K562 (cell line): ENCODE results near the gene NFATC1. TPM values are rescaled to one million over a fixed set of nuclear protein-coding genes. Genes with fewer than 3 reads are reported as not detected.

Source experiments
- ATAC-seq: fragments of 200-7000 bp; cut with Tn5 transposase; 3 replicates; pipeline ENCODE4 v1.9.1; 2020; ENCODE audit warnings: moderate library complexity
- BruUV-seq: library from RNA; stranded (reverse); fragments of 400-500 nt; replicated peaks from 2 replicates; lab custom pipeline; 2021; lab: Mats Ljungman, UMichigan
- CTCF ChIA-PET: fragments of 300-600 bp; formaldehyde crosslinking; extraction: SDS; loops from one replicate; lab custom pipeline; 2021; ENCODE audit warnings: low intra/inter-chr PET ratio; lab: Yijun Ruan, JAX
- POLR2A ChIA-PET: fragments of 300-600, 350-650 bp; sonication (Branson Sonifier 250); formaldehyde crosslinking; extraction: SDS; loops from one replicate; lab custom pipeline; 2021; ENCODE audit warnings: antibody characterized with exemption, inconsistent platforms; lab: Yijun Ruan, JAX
- DNase-seq, 4 experiments: peaks; one replicate each; pipeline versions ENCODE4 v3.0.0 to v3.0.0-alpha.2; 2011 to 2018; ENCODE audit warnings: low spot score in 3 of 4, mixed read lengths in 3 of 4; ENCODE audit errors: extremely low read depth in 1 of 4
- FAIRE-seq: peaks from 2 replicates; lab custom pipeline; 2011; peaks lifted over from hg19 to GRCh38; lab: Jason Lieb, UNC
- H2AFZ ChIP-seq: 2 replicates; pipeline ENCODE4 v1.6.0; 2011; ENCODE audit warnings: low read depth, low read length, control low read depth, inconsistent platforms
- H3K27ac ChIP-seq: fragments of 200-600 bp; 3 replicates; pipeline ENCODE4 v1.8.0; 2011; ENCODE audit warnings: low read depth, mild to moderate bottlenecking, control low read depth, inconsistent platforms, low read length, moderate library complexity, mixed read lengths; ENCODE audit errors: extremely low read depth
- H3K27me3 ChIP-seq, 2 experiments: fragments of 300-600 bp in 1 of 2; 2 replicates in 1 of 2; 3 replicates in 1 of 2; pipeline versions ENCODE4 v1.6.0 to v1.8.0; 2011; ENCODE audit warnings: inconsistent platforms in 2 of 2, low read length in 2 of 2, mild to moderate bottlenecking in 1 of 2, mixed read lengths in 1 of 2, moderate library complexity in 1 of 2; ENCODE audit not compliant: control insufficient read depth in 2 of 2, insufficient read depth in 2 of 2
- H3K36me3 ChIP-seq: fragments of 300-600 bp; 3 replicates; pipeline ENCODE4 v1.8.0; 2011; ENCODE audit warnings: mild to moderate bottlenecking, low read length, inconsistent platforms; ENCODE audit not compliant: control insufficient read depth, insufficient read depth
- H3K4me1 ChIP-seq, 2 experiments: fragments of 200-600 bp in 1 of 2; replicated peaks in 1 of 2; 2 replicates in 1 of 2; 3 replicates in 1 of 2; pipeline versions ENCODE4 v1.5.1 to v1.8.0; 2011; ENCODE audit warnings: inconsistent platforms in 2 of 2, low read length in 2 of 2, mild to moderate bottlenecking in 1 of 2, mixed read lengths in 1 of 2, moderate library complexity in 1 of 2; ENCODE audit not compliant: control insufficient read depth in 2 of 2, insufficient read depth in 2 of 2
- H3K4me2 ChIP-seq: 2 replicates; pipeline ENCODE4 v1.6.1; 2011; ENCODE audit warnings: low read length, control low read depth, inconsistent platforms, mixed read lengths; ENCODE audit not compliant: insufficient read depth
- H3K4me3 ChIP-seq: fragments of 200-600 bp; sonication (generic), shearing (Covaris generic); 2 replicates; pipeline ENCODE4 v1.5.1; 2016; ENCODE audit warnings: control low read depth, inconsistent platforms
- H3K79me2 ChIP-seq: fragments of 200-600 bp; 3 replicates; pipeline ENCODE4 v1.8.0; 2011; ENCODE audit warnings: low read length, inconsistent platforms; ENCODE audit not compliant: control insufficient read depth, insufficient read depth
- H3K9ac ChIP-seq, 2 experiments: 2 replicates each; pipeline versions ENCODE4 v1.6.0 to v1.6.1; 2011; ENCODE audit warnings: low read depth in 2 of 2, low read length in 2 of 2, control low read depth in 1 of 2, inconsistent platforms in 1 of 2, mild to moderate bottlenecking in 1 of 2, mixed read lengths in 1 of 2; ENCODE audit not compliant: insufficient read depth in 1 of 2
- H3K9me1 ChIP-seq: one replicate; pipeline ENCODE4 v1.6.0; 2011; ENCODE audit warnings: inconsistent platforms, mild to moderate bottlenecking, low read length, moderate library complexity; ENCODE audit not compliant: control insufficient read depth, insufficient read depth
- H3K9me3 ChIP-seq: replicated peaks from 2 replicates; pipeline ENCODE4 v1.5.1; 2011; ENCODE audit warnings: low read depth, low read length, inconsistent platforms; ENCODE audit not compliant: control insufficient read depth, insufficient read depth
- H4K20me1 ChIP-seq: replicated peaks from 2 replicates; pipeline ENCODE4 v1.6.1; 2011; ENCODE audit warnings: low read length, inconsistent platforms, mixed read lengths; ENCODE audit not compliant: control insufficient read depth, insufficient read depth
- ARID1B ChIP-seq: fragments of 450-650 bp; IDR thresholded peaks from 2 replicates; pipeline ENCODE4 v1.6.1; 2016; ENCODE audit warnings: antibody characterized with exemption, mild to moderate bottlenecking, inconsistent platforms
- ASH1L ChIP-seq: fragments of 450-650 bp; IDR thresholded peaks from 2 replicates; pipeline ENCODE4 v1.6.1; 2018; ENCODE audit warnings: borderline replicate concordance, mild to moderate bottlenecking, low read depth; ENCODE audit not compliant: partially characterized antibody
- HDAC2 ChIP-seq: fragments of 450-650 bp; IDR thresholded peaks from 2 replicates; pipeline ENCODE4 v1.6.1; 2016; ENCODE audit warnings: mild to moderate bottlenecking
- KDM2B ChIP-seq: fragments of 250-450 bp; sonication (Bioruptor Pico); IDR thresholded peaks from 2 replicates; pipeline ENCODE4 v1.8.0; 2021; ENCODE audit warnings: mild to moderate bottlenecking, moderate library complexity
- LCOR ChIP-seq: sonication (generic); formaldehyde crosslinking; IDR thresholded peaks from 2 replicates; pipeline ENCODE4 v1.8.0; 2022; ENCODE audit warnings: mild to moderate bottlenecking, missing genetic modification reagents
- PHF20 ChIP-seq: fragments of 450-650 bp; IDR thresholded peaks from 2 replicates; pipeline ENCODE4 v1.6.1; 2018; ENCODE audit not compliant: partially characterized antibody
- SMARCC2 ChIP-seq: fragments of 450-650 bp; IDR thresholded peaks from 2 replicates; pipeline ENCODE4 v1.6.1; 2017; ENCODE audit warnings: antibody characterized with exemption, moderate library complexity, mild to moderate bottlenecking, low read depth
- SP1 ChIP-seq: sonication (generic); formaldehyde crosslinking; IDR thresholded peaks from 2 replicates; pipeline ENCODE4 v1.8.1; 2022; ENCODE audit warnings: mild to moderate bottlenecking, missing genetic modification reagents
- SPI1 ChIP-seq: IDR thresholded peaks from 2 replicates; pipeline ENCODE4 v1.6.1; 2011; ENCODE audit warnings: low read depth, low read length, control low read depth, borderline replicate concordance
- THAP7 ChIP-seq: fragments of 250-450 bp; sonication (Bioruptor Pico); IDR thresholded peaks from 2 replicates; pipeline ENCODE4 v1.5.0; 2021
- YBX1 ChIP-seq: fragments of 450-650 bp; IDR thresholded peaks from 2 replicates; pipeline ENCODE4 v1.7.1; 2016; ENCODE audit warnings: mild to moderate bottlenecking
- ZNF143 ChIP-seq: sonication (generic); formaldehyde crosslinking; IDR thresholded peaks from 2 replicates; pipeline ENCODE4 v1.9.0; 2022; ENCODE audit warnings: mild to moderate bottlenecking, missing genetic modification reagents
- ZNF146 ChIP-seq: IDR thresholded peaks from one replicate; pipeline ENCODE4 v1.6.1; 2018; ENCODE audit warnings: missing compliant biosample characterization; ENCODE audit not compliant: unreplicated experiment
- ZNF316 ChIP-seq: fragments of 450-650 bp; IDR thresholded peaks from 2 replicates; pipeline ENCODE4 v1.6.1; 2016
- ZNF75A ChIP-seq: fragments of 450-650 bp; formaldehyde crosslinking; IDR thresholded peaks from 2 replicates; pipeline ENCODE4 v1.4.0; 2020; ENCODE audit warnings: mild to moderate bottlenecking
- WGBS: fragments of 100-300 bp; shearing (Covaris generic); methylation state at CpG from one replicate; pipeline ENCODE4 v1.1.6; 2016; ENCODE audit warnings: low coverage, mixed read lengths; ENCODE audit not compliant: insufficient coverage; ENCODE audit errors: missing lambda C conversion rate; 5-methylcytosine and 5-hydroxymethylcytosine counted together
- in situ Hi-C: fragments of 300-500 bp; cut with MboI; formaldehyde crosslinking; loops from 4 replicates; pipeline ENCODE4 v1.15.0; 2018; ENCODE audit warnings: inconsistent platforms, mixed read lengths
- intact Hi-C: fragments of 100-400 bp; cut with micrococcal nuclease; formaldehyde crosslinking; loops from 2 replicates; pipeline ENCODE4 v1.14.2; 2022
- polyA plus RNA-seq, 8 experiments: library from polyadenylated mRNA; depleted of rRNA in 4 of 8; stranded (reverse) in 5 of 8; unstranded in 3 of 8; fragments of >200 nt; fragmentation: Nextera tagmentation in 2 of 8; fragmentation: Illumina TruSeq in 1 of 8; extraction: Ambion mirVana in 2 of 8; extraction: Trizol in 1 of 8; gene quantifications; 2 replicates each; pipeline versions ENCODE4 v1.2.1 to v1.2.3, GENCODE V29; 2011 to 2014; ENCODE audit warnings: inconsistent platforms in 1 of 8, missing spikeins in 1 of 8
- total RNA-seq, 7 experiments: library from RNA; depleted of rRNA in 6 of 7; stranded (reverse); fragments of >200 nt in 6 of 7; fragmentation: Illumina TruSeq in 2 of 7; extraction: Trizol in 2 of 7; gene quantifications; 2 replicates each; pipeline versions ENCODE4 v1.2.1 to v1.2.3, GENCODE V29; 2011 to 2021; ENCODE audit warnings: low replicate concordance in 1 of 7
- TF ChIP-seq, protein P1 (sequence below), 2 experiments: IDR thresholded peaks in 1 of 2; conservative IDR thresholded peaks in 1 of 2; 2 replicates each; pipeline ENCODE4 v1.6.1; 2016; ENCODE audit warnings: low read depth in 2 of 2, mild to moderate bottlenecking in 1 of 2, missing compliant biosample characterization in 1 of 2, missing genetic modification characterization in 1 of 2, moderate library complexity in 1 of 2

Gene NFATC1
- total and polyA plus RNA-seq, 9 of the 15 experiments (the other 6 are each of a cell fraction or from before 2014, with no cell fraction given), result 1.1 to 16.4 (median 2.5) TPM

DNA sequence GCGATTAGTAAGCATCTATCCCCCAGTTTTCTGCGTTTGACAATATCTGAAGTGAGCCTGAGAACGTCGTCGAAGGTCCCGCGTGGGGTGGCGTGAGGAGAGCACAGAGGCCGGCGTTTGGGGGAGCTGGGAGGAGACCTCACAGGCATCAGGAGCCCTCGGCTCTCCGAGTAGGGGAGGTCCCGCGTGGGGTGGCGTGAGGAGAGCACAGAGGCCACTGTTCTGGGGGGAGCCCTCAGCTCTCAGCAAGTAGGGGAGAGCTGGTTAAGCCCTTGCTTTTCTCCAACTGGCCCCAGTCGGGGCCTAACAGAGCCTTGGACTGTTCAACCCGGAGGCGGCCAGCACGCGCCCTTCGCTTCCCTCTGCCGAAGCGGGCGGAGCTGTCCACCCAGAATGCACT, 134.3 kb downstream of the NFATC1 start:
- H3K27ac ChIP-seq, result no peak overlapping the region
- ATAC-seq (no peak), FAIRE-seq (no peak), DNase-seq (no peak)
- peaks cover 0 to 14% of the 10 kb centered on the region in 2 experiments; a peak in 1 of 5 replicates for H3K27me3 ChIP-seq
- H3K9me1 ChIP-seq, result no peaks in the 10 kb centered on the region
- H3K9me3 ChIP-seq, result no peaks in the 10 kb centered on the region
- H3K79me2 ChIP-seq, result no peaks in the 10 kb centered on the region
- CTCF ChIA-PET, result interaction anchor here (2.8 to 2.9 kb wide), 2 partner anchors 149 to 152 kb away, joined by 8 to 24 read pairs; no protein-coding TSS in a partner anchor
- H3K4me2 ChIP-seq, result no peak overlapping the region
- TF ChIP-seq ZNF146 (CRISPR knock-in tag), result no peak
- no peak for TF ChIP-seq ZNF75A
- TF ChIP-seq ARID1B, result no peak
- TF ChIP-seq LCOR (CRISPR knock-in tag), result no peak
- TF ChIP-seq SPI1, result no peak
- no peak for TF ChIP-seq ASH1L
- TF ChIP-seq ZNF316, result no peak
- TF ChIP-seq HDAC2, result no peak
- TF ChIP-seq PHF20, result no peak
- TF ChIP-seq THAP7, result no peak
- TF ChIP-seq, protein P1, sequence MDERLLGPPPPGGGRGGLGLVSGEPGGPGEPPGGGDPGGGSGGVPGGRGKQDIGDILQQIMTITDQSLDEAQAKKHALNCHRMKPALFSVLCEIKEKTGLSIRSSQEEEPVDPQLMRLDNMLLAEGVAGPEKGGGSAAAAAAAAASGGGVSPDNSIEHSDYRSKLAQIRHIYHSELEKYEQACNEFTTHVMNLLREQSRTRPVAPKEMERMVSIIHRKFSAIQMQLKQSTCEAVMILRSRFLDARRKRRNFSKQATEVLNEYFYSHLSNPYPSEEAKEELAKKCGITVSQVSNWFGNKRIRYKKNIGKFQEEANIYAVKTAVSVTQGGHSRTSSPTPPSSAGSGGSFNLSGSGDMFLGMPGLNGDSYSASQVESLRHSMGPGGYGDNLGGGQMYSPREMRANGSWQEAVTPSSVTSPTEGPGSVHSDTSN (CRISPR knock-in tag; IDR thresholded peaks at IDR 0.05; ENCODE audit: low read depth), result no peak
- TF ChIP-seq, protein P1 (tag; conservative IDR thresholded peaks at IDR 0.05; ENCODE audit: low read depth), result no peak
- no peak for TF ChIP-seq SP1
- TF ChIP-seq SMARCC2, result no peak
- TF ChIP-seq YBX1, result no peak
- TF ChIP-seq ZNF143 (CRISPR knock-in tag), result no peak
- TF ChIP-seq KDM2B (CRISPR knock-in tag), result no peak
- POLR2A ChIA-PET, result no interaction called here
- WGBS, result 84% methylated on average over 21 of the region's 24 CpGs
- in situ Hi-C loops (loop anchor here (5.0 kb wide), 1 partner anchor 148 kb away; no protein-coding TSS in a partner anchor), intact Hi-C loops (loop anchor here (5.0 kb wide), 2 partner anchors 112 to 133 kb away; partner anchors contain the start of gene NFATC1)
- peaks cover 4% of the 10 kb centered on the region; the same call in 1 of the 2 replicates for H4K20me1 ChIP-seq
- BruUV-seq, result no TSS peak
- peaks cover 0 to 23% of the 10 kb centered on the region in 2 experiments; a peak in 2 of 5 replicates for H3K4me1 ChIP-seq
- H3K4me3 ChIP-seq, result no peak overlapping the region
- H3K36me3 ChIP-seq, result peaks cover 11% of the 10 kb centered on the region; the same call in 1 of the 3 replicates
- H2AFZ ChIP-seq, result no peak overlapping the region
- H3K9ac ChIP-seq, result no peak overlapping the region
